Measurements from ENCODE around the gene TUT1.
"Not testable (repeated sequence)": the region's sequence is repeated elsewhere in the genome, so short reads cannot be mapped to it uniquely, and the experiment has no call there.

The TUT1 gene

GRCh38 chr11:62560566-62561103 lies 30.7 kb downstream of the TUT1 start:
- DNase-seq (ENCODE audit: low read depth, low spot score), result peak; percentile 56

GRCh38 chr11:62559626-62560025 lies 31.7 kb downstream of the TUT1 start:
- H3K4me3 ChIP-seq (ENCODE audit: low read length); DNase-seq (ENCODE audit: low read depth, low spot score): not testable (repeated sequence)

More at GRCh38 chr11:62560566-62561103, 30.7 kb downstream of the TUT1 start:
- H3K4me3 ChIP-seq (ENCODE audit: low read length), result no peak overlapping the region

- no peak overlapping the region for H3K4me3 ChIP-seq (ENCODE audit: low read length)
- DNase-seq (ENCODE audit: low read depth, low spot score), result no peak
Observed at GRCh38 chr11:62559204-62559603, 32.1 kb downstream of the TUT1 start.

- DNase-seq (ENCODE audit: low read depth, low spot score), result no peak
- no peak overlapping the region for H3K4me3 ChIP-seq (ENCODE audit: low read length)
Observed at GRCh38 chr11:62558669-62559068, 32.7 kb downstream of the TUT1 start.

GRCh38 chr11:62556875-62557631 lies 34.3 kb downstream of the TUT1 start:
- H3K4me3 ChIP-seq (ENCODE audit: low read length), result peak overlapping the region; percentile 20
- DNase-seq (ENCODE audit: low read depth, low spot score), result peak; percentile 90

- H3K4me3 ChIP-seq (ENCODE audit: low read length), result peak overlapping the region; percentile 43
- DNase-seq (ENCODE audit: low read depth, low spot score), result peak; percentile 96
Observed at GRCh38 chr11:62556108-62556874, 35.0 kb downstream of the TUT1 start.

GRCh38 chr11:62555464-62556107 lies 35.7 kb downstream of the TUT1 start:
- DNase-seq (ENCODE audit: low read depth, low spot score), result peak; percentile 88
- peak overlapping the region; percentile 43 for H3K4me3 ChIP-seq (ENCODE audit: low read length)

- no peak for DNase-seq (ENCODE audit: low read depth, low spot score)
- no peak overlapping the region for H3K4me3 ChIP-seq (ENCODE audit: low read length)
Observed at GRCh38 chr11:62554387-62555167, 36.7 kb downstream of the TUT1 start.

- DNase-seq (ENCODE audit: low read depth, low spot score), result no peak
Observed at GRCh38 chr11:62553839-62554361, 37.4 kb downstream of the TUT1 start.

GRCh38 chr11:62553080-62553838 lies 38.1 kb downstream of the TUT1 start:
- DNase-seq (ENCODE audit: low read depth, low spot score), result no peak
- no peak overlapping the region for H3K4me3 ChIP-seq (ENCODE audit: low read length)

More at GRCh38 chr11:62553839-62554361, 37.4 kb downstream of the TUT1 start:
- no peak overlapping the region for H3K4me3 ChIP-seq (ENCODE audit: low read length)

GRCh38 chr11:62552485-62553079 lies 38.7 kb downstream of the TUT1 start:
- DNase-seq (ENCODE audit: low read depth, low spot score), result no peak
- H3K4me3 ChIP-seq (ENCODE audit: low read length), result no peak overlapping the region

- not testable (repeated sequence) for H3K4me3 ChIP-seq (ENCODE audit: low read length); DNase-seq (ENCODE audit: low read depth, low spot score)
Observed at GRCh38 chr11:62550478-62550877, 40.8 kb downstream of the TUT1 start.

GRCh38 chr11:62548545-62549335 lies 42.6 kb downstream of the TUT1 start:
- no peak for DNase-seq (ENCODE audit: low read depth, low spot score)
- no peak overlapping the region for H3K4me3 ChIP-seq (ENCODE audit: low read length)

- no peak overlapping the region for H3K4me3 ChIP-seq (ENCODE audit: low read length)
- DNase-seq (ENCODE audit: low read depth, low spot score), result no peak
Observed at GRCh38 chr11:62547691-62548281, 43.5 kb downstream of the TUT1 start.

- H3K4me3 ChIP-seq (ENCODE audit: low read length), result no peak overlapping the region
- DNase-seq (ENCODE audit: low read depth, low spot score), result no peak
Observed at GRCh38 chr11:62546929-62547625, 44.2 kb downstream of the TUT1 start.

Measured in Jurkat, Clone E6-1 (cell line).